ENCODE measurements around the gene FBXW8.
"Not testable (repeated sequence)": the region's sequence is repeated elsewhere in the genome, so short reads cannot be mapped to it uniquely, and the experiment has no call there.

Gene FBXW8

GRCh38 chr12:117042171-117042842 lies 131.6 kb downstream of the FBXW8 start:
- DNase-seq: no peak

- no peak for DNase-seq
Measured at GRCh38 chr12:117042862-117043261, 132.1 kb downstream of the FBXW8 start.

- no peak for DNase-seq
Measured at GRCh38 chr12:117044311-117044710, 133.6 kb downstream of the FBXW8 start.

GRCh38 chr12:117044790-117045159 lies 134.0 kb downstream of the FBXW8 start:
- no peak for DNase-seq

GRCh38 chr12:117045160-117046010 lies 134.6 kb downstream of the FBXW8 start:
- no peak for DNase-seq

- no peak for DNase-seq
Measured at GRCh38 chr12:117046011-117046369, 135.2 kb downstream of the FBXW8 start.

GRCh38 chr12:117046425-117046824 lies 135.7 kb downstream of the FBXW8 start:
- DNase-seq: no peak

GRCh38 chr12:117046861-117047530 lies 136.2 kb downstream of the FBXW8 start:
- no peak for DNase-seq

- no peak for DNase-seq
Measured at GRCh38 chr12:117047810-117048584, 137.2 kb downstream of the FBXW8 start.

GRCh38 chr12:117048585-117048904 lies 137.8 kb downstream of the FBXW8 start:
- no peak for DNase-seq

- DNase-seq: no peak
Measured at GRCh38 chr12:117049295-117049694, 138.5 kb downstream of the FBXW8 start.

GRCh38 chr12:117050060-117050459 lies 139.3 kb downstream of the FBXW8 start:
- no peak for DNase-seq

- no peak for DNase-seq
Measured at GRCh38 chr12:117051380-117051779, 140.6 kb downstream of the FBXW8 start.

- no peak for DNase-seq
Measured at GRCh38 chr12:117052386-117053049, 141.8 kb downstream of the FBXW8 start.

- no peak for DNase-seq
Measured at GRCh38 chr12:117053050-117053400, 142.3 kb downstream of the FBXW8 start.

GRCh38 chr12:117053597-117054201 lies 142.9 kb downstream of the FBXW8 start:
- DNase-seq: no peak

GRCh38 chr12:117054279-117054678 lies 143.5 kb downstream of the FBXW8 start:
- no peak for DNase-seq

GRCh38 chr12:117057626-117058025 lies 146.9 kb downstream of the FBXW8 start:
- not testable (repeated sequence) for DNase-seq

- no peak for DNase-seq
Measured at GRCh38 chr12:117058442-117059072, 147.8 kb downstream of the FBXW8 start.

- no peak for DNase-seq
Measured at GRCh38 chr12:117059156-117059555, 148.4 kb downstream of the FBXW8 start.

- DNase-seq: no peak
Measured at GRCh38 chr12:117060246-117060928, 149.6 kb downstream of the FBXW8 start.

All from SIG-M5 (cell line).